Neural cell (in vitro differentiated cells): Measurements from ENCODE around the gene PDYN. TPM values are rescaled to one million over a fixed set of nuclear protein-coding genes. Genes with fewer than 3 reads are reported as not detected.

Experiments
- H2AFZ ChIP-seq: fragments of 200-600, 300-800 bp; sonication (generic), shearing (Covaris generic); 2 replicates; pipeline ENCODE4 v1.6.0; 2014; ENCODE audit warnings: low read depth, mild to moderate bottlenecking, antibody characterized with exemption, low read length, moderate library complexity
- H3F3A ChIP-seq: fragments of 200-600 bp; shearing (Covaris generic); 2 replicates; pipeline ENCODE4 v1.6.1; 2016; ENCODE audit warnings: mild to moderate bottlenecking, moderate library complexity, mixed read lengths, antibody characterized with exemption, low read length; ENCODE audit not compliant: insufficient read depth, poor library complexity, severe bottlenecking
- H3K27ac ChIP-seq: fragments of 200-600, 300-800 bp; sonication (generic), shearing (Covaris generic); 2 replicates; pipeline ENCODE4 v1.5.1; 2014; ENCODE audit warnings: mild to moderate bottlenecking, low read length, moderate library complexity
- H3K27me3 ChIP-seq: fragments of 300-800, 200-600 bp; sonication (generic), shearing (Covaris generic); 2 replicates; pipeline ENCODE4 v1.6.0; 2014; ENCODE audit warnings: mild to moderate bottlenecking, low read depth, low read length, moderate library complexity; ENCODE audit not compliant: insufficient read depth
- H3K36me3 ChIP-seq: fragments of 300-800, 200-600 bp; sonication (generic), shearing (Covaris generic); 2 replicates; pipeline ENCODE4 v1.5.1; 2014; ENCODE audit warnings: mild to moderate bottlenecking, antibody characterized with exemption, low read length, moderate library complexity; ENCODE audit not compliant: insufficient read depth
- H3K4me2 ChIP-seq: fragments of 300-800, 200-600 bp; sonication (generic), shearing (Covaris generic); 2 replicates; pipeline ENCODE4 v1.6.0; 2014; ENCODE audit warnings: mild to moderate bottlenecking, low read length
- H3K4me3 ChIP-seq: fragments of 300-800, 200-600 bp; sonication (generic), shearing (Covaris generic); 2 replicates; pipeline ENCODE4 v1.5.1; 2014; ENCODE audit warnings: mild to moderate bottlenecking, low read length, moderate library complexity
- H3K79me2 ChIP-seq: fragments of 200-600 bp; shearing (Covaris generic); replicated peaks from 2 replicates; pipeline ENCODE4 v1.6.0; 2014; ENCODE audit warnings: mild to moderate bottlenecking, low read length, moderate library complexity; ENCODE audit not compliant: insufficient read depth
- H3K9ac ChIP-seq: fragments of 300-800, 200-600 bp; sonication (generic), shearing (Covaris generic); 2 replicates; pipeline ENCODE4 v1.6.1; 2016; ENCODE audit warnings: mild to moderate bottlenecking, low read length, mixed read lengths
- H3K9me2 ChIP-seq: fragments of 200-600 bp; shearing (Covaris generic); 2 replicates; pipeline ENCODE4 v1.6.1; 2016; ENCODE audit warnings: mild to moderate bottlenecking, low read length, mixed read lengths; ENCODE audit not compliant: insufficient read depth
- H3K9me3 ChIP-seq: fragments of 200-600, 300-800 bp; sonication (generic), shearing (Covaris generic); 2 replicates; pipeline ENCODE4 v1.6.1; 2016; ENCODE audit warnings: mild to moderate bottlenecking, mixed run types, low read length, moderate library complexity, mixed read lengths
- H4K20me1 ChIP-seq: fragments of 200-600 bp; shearing (Covaris generic); 2 replicates; pipeline ENCODE4 v1.6.1; 2016; ENCODE audit warnings: mild to moderate bottlenecking, mixed run types; ENCODE audit not compliant: insufficient read depth
- CTCF ChIP-seq: fragments of 450-650 bp; IDR thresholded peaks from 2 replicates; pipeline ENCODE4 v1.5.1; 2014; ENCODE audit warnings: antibody characterized with exemption, mild to moderate bottlenecking, moderate library complexity; ENCODE audit not compliant: poor library complexity, severe bottlenecking
- EP300 ChIP-seq: fragments of 450-650 bp; conservative IDR thresholded peaks from 2 replicates; pipeline ENCODE4 v1.6.1; 2014; ENCODE audit warnings: antibody characterized with exemption, mild to moderate bottlenecking, moderate library complexity; ENCODE audit not compliant: poor library complexity, severe bottlenecking
- EZH2 ChIP-seq: fragments of 200-600, 300-800 bp; shearing (Covaris generic), sonication (generic); IDR thresholded peaks from 2 replicates; pipeline ENCODE4 v1.6.1; 2014; ENCODE audit warnings: antibody characterized with exemption, low read length, borderline replicate concordance, mild to moderate bottlenecking; ENCODE audit not compliant: insufficient read depth, poor library complexity, severe bottlenecking
- MXI1 ChIP-seq: fragments of 450-650 bp; conservative IDR thresholded peaks from 2 replicates; pipeline ENCODE4 v1.6.1; 2014; ENCODE audit warnings: antibody characterized with exemption, mild to moderate bottlenecking; ENCODE audit not compliant: poor library complexity, severe bottlenecking
- POLR2AphosphoS5 ChIP-seq: IDR thresholded peaks from 2 replicates; pipeline ENCODE4 v1.6.1; 2012
- RAD21 ChIP-seq: fragments of 450-650 bp; conservative IDR thresholded peaks from 2 replicates; pipeline ENCODE4 v1.6.1; 2014; ENCODE audit warnings: antibody characterized with exemption, mild to moderate bottlenecking, moderate library complexity
- REST ChIP-seq: IDR thresholded peaks from 2 replicates; pipeline ENCODE4 v1.6.1; 2012; ENCODE audit warnings: borderline replicate concordance
- SMC3 ChIP-seq: fragments of 450-650 bp; conservative IDR thresholded peaks from 2 replicates; pipeline ENCODE4 v1.6.1; 2014; ENCODE audit warnings: antibody characterized with exemption, mild to moderate bottlenecking, moderate library complexity; ENCODE audit not compliant: poor library complexity
- TAF1 ChIP-seq: IDR thresholded peaks from 2 replicates; pipeline ENCODE4 v1.6.1; 2012; ENCODE audit warnings: low read depth
- polyA plus RNA-seq: library from polyadenylated mRNA; depleted of rRNA; stranded (reverse); fragments of >200 nt; gene quantifications from 2 replicates; pipeline ENCODE4 v1.2.3, GENCODE V29; 2014

PDYN gene
- polyA plus RNA-seq, 1 donor from 2014 or later, result 17.3 TPM

DNA sequence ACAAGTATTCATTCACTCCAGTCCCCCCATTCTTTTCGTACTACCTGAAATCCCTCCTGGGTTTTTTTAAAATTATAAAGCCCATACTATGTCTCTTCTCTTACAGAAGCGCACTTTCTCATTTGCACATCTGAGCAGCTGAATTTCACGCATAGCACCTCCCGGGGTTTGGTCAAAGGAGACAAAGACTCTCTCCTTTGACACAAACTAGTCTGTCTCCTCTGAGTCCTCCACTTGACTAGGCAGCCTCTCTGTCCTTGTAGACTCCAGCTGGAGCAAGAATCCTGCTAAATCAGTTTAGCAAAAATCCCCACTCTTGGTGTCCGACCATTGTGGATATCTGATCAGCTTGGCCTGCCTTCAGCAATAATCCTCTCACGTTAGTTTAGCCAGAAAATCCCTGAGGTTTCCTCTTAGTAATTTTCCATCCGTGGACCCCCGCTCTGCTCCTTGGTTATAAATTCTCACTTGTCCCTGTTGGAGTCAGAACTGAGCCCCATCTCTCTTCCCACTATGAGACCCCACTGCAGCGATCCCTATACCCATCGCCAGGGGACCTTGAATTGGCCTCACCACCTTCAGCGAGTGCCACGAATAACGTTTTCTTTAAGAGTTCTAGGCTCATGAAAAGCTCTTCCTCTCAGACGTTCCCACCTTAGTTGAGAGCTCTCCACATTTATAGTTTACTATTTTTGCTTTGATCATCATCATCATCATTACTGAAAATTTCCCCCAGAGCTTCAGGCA lies 29.0 kb downstream of the PDYN start:
- Histone ChIP-seq H4K20me1 (no peaks in the 10 kb centered on the region), H2AFZ (no peak overlapping the region), H3K36me3 (no peaks in the 10 kb centered on the region), H3K9ac (no peak overlapping the region), H3F3A (no peaks in the 10 kb centered on the region), H3K4me2 (no peak overlapping the region), H3K27me3 (no peaks in the 10 kb centered on the region), H3K4me3 (no peak overlapping the region), H3K9me2 (no peaks in the 10 kb centered on the region), H3K27ac (no peak overlapping the region), H3K9me3 (no peaks in the 10 kb centered on the region), H3K79me2 (no peaks in the 10 kb centered on the region)
- no peak for TF ChIP-seq SMC3
- TF ChIP-seq RAD21, result no peak

DNA sequence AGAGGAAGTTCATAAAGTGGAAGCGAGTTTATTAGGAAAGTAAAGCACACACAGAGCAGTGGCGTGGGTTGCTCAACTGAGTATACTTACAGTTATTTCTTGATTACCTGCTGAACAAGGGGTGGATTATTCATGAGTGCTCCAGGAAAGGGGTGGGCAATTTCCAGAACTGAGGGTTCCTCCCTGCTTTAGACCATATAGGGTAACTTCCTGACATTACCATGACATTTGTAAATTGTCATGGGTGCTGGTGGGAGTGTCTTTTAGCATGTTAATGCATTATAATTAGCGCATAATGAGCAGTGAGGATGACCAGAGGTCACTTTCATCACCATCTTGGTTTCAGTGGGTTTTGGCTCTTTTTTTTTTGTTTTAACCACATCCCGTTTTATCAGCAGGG lies 29.8 kb downstream of the PDYN start:
- no peaks in the 10 kb centered on the region for H4K20me1 ChIP-seq
- TF ChIP-seq TAF1 (no peak), EP300 (no peak), RAD21 (no peak), SMC3 (no peak), EZH2 (no peak), POLR2AphosphoS5 (no peak), MXI1 (no peak)
- H3F3A ChIP-seq, result no peaks in the 10 kb centered on the region
- H3K36me3 ChIP-seq, result no peaks in the 10 kb centered on the region
- H3K4me3 ChIP-seq, result no peak overlapping the region
- no peaks in the 10 kb centered on the region for H3K79me2 ChIP-seq
- H3K27ac ChIP-seq, result no peak overlapping the region
- no peaks in the 10 kb centered on the region for H3K9me3 ChIP-seq
- no peak overlapping the region for H3K4me2 ChIP-seq
- H3K9me2 ChIP-seq, result no peaks in the 10 kb centered on the region
- H2AFZ ChIP-seq, result no peak overlapping the region
- no peaks in the 10 kb centered on the region for H3K27me3 ChIP-seq
- H3K9ac ChIP-seq, result no peak overlapping the region

DNA sequence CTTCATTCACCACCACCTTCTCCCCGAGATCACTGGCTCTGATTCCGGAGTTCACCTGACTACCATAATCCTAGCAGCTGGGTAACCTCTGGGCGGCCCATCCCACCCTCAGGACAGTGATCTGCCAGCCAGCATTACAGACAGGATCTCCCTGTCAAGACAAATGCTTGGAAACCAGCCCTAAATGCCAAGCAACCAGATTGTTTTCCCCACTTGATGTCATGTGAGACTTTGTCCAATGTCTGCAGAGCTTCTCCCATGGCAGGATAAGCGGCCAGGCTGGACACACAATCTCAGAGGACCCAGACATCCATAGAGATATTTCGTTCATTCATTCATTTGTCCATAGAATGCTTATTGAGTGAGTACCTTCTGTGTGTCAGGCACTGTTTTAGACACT lies 32.5 kb downstream of the PDYN start:
- no peaks in the 10 kb centered on the region for H3K9me3 ChIP-seq
- no peak overlapping the region for H3K4me2 ChIP-seq
- no peak overlapping the region for H3K27ac ChIP-seq
- no peaks in the 10 kb centered on the region for H4K20me1 ChIP-seq
- H3K4me3 ChIP-seq, result no peak overlapping the region
- TF ChIP-seq CTCF, result no peak
- no peak for TF ChIP-seq EZH2
- TF ChIP-seq EP300, result no peak
- no peak for TF ChIP-seq SMC3
- no peak for TF ChIP-seq POLR2AphosphoS5
- TF ChIP-seq RAD21, result no peak
- TF ChIP-seq REST, result no peak
- H3K79me2 ChIP-seq, result no peaks in the 10 kb centered on the region
- H2AFZ ChIP-seq, result no peak overlapping the region
- no peaks in the 10 kb centered on the region for H3K27me3 ChIP-seq
- H3K36me3 ChIP-seq, result no peaks in the 10 kb centered on the region
- no peak overlapping the region for H3K9ac ChIP-seq
- H3K9me2 ChIP-seq, result no peaks in the 10 kb centered on the region
- H3F3A ChIP-seq, result no peaks in the 10 kb centered on the region
